ENCODE measurements around the gene CSTF1. TPM values are rescaled to one million over a fixed set of nuclear protein-coding genes. Genes with fewer than 3 reads are reported as not detected.

Gene CSTF1
- total RNA-seq, 2 donors from 2014 or later, result 47.9 to 50.1 TPM

DNA sequence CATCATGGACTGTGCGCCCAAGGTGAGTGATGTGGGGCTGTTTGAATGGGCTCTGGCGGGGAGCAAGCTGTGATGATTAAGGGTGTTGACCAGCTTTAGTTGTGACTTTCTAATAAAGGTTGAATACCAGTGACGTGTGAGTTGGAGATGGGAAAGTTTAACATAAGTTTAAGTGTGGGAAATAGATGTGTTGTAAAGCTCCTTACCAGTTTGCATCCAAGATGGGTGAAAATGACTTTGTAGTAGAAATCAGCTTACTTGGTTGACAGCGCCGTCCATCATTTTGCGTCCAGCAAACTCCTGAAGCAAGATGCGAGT is 20.0 kb downstream of the CSTF1 start:
- DNase-seq, result no peak
- Mint-ChIP-seq H3K9me3 (no peaks in the 10 kb centered on the region), H3K4me3 (no peak overlapping the region), H3K4me1 (no peaks in the 10 kb centered on the region), H3K27ac (no peak overlapping the region), H3K36me3 (ENCODE audit: low read depth) (peaks cover 19% of the 10 kb centered on the region), H3K27me3 (ENCODE audit: insufficient read depth) (no peaks in the 10 kb centered on the region)
- Histone ChIP-seq H3K4me1 (ENCODE audit: control insufficient read depth, insufficient read depth, low read length) (no peaks in the 10 kb centered on the region), H3K27me3 (ENCODE audit: control insufficient read depth, insufficient read depth, low read length, poor library complexity, severe bottlenecking) (no peaks in the 10 kb centered on the region), H3K9me3 (ENCODE audit: control insufficient read depth, low read length) (no peaks in the 10 kb centered on the region), H3K9ac (ENCODE audit: extremely low read depth, low read length, poor library complexity, severe bottlenecking) (no peak overlapping the region), H3K36me3 (ENCODE audit: control insufficient read depth, insufficient read depth, low read length) (peaks cover 6% of the 10 kb centered on the region), H3K4me3 (ENCODE audit: low read length) (no peak overlapping the region), H3K27ac (ENCODE audit: low read depth, low read length) (no peak overlapping the region)
- TF ChIP-seq, protein P1, sequence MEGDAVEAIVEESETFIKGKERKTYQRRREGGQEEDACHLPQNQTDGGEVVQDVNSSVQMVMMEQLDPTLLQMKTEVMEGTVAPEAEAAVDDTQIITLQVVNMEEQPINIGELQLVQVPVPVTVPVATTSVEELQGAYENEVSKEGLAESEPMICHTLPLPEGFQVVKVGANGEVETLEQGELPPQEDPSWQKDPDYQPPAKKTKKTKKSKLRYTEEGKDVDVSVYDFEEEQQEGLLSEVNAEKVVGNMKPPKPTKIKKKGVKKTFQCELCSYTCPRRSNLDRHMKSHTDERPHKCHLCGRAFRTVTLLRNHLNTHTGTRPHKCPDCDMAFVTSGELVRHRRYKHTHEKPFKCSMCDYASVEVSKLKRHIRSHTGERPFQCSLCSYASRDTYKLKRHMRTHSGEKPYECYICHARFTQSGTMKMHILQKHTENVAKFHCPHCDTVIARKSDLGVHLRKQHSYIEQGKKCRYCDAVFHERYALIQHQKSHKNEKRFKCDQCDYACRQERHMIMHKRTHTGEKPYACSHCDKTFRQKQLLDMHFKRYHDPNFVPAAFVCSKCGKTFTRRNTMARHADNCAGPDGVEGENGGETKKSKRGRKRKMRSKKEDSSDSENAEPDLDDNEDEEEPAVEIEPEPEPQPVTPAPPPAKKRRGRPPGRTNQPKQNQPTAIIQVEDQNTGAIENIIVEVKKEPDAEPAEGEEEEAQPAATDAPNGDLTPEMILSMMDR (conservative IDR thresholded peaks at IDR 0.05), result no peak
- whole genome bisulfite sequencing, 2 experiments (ENCODE audit: insufficient coverage in 1 of 2, insufficient read length in 1 of 2), result 95 to 97% methylated on average over 7 of the region's 7 CpGs

DNA sequence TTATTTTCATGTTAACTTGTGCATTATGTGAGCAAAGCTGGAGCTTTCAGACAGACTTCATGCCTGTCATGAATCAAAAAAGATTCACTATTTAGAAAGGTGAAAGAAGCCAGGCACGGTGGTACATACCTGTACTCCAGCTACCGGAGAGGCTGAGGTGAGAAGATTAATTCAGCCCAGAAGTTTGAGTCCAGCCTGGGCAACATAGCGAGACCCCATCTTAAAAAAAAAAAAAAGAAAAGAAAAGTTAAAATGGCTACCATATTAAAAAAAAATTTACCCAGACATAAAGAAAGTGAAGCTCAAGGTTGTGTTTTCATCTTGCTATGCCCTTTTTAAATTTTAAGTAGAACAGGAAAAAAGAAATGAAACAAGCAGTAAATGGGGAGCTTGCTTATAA is 20.5 kb downstream of the CSTF1 start:
- peaks cover under 1% of the 10 kb centered on the region for H3K36me3 ChIP-seq (ENCODE audit: control insufficient read depth, insufficient read depth, low read length)
- H3K27me3 Mint-ChIP-seq (ENCODE audit: insufficient read depth), result no peaks in the 10 kb centered on the region
- peaks cover 14% of the 10 kb centered on the region for H3K36me3 Mint-ChIP-seq (ENCODE audit: low read depth)
- no peak overlapping the region for H3K4me3 Mint-ChIP-seq
- H3K9ac ChIP-seq (ENCODE audit: extremely low read depth, low read length, poor library complexity, severe bottlenecking), result no peak overlapping the region
- TF ChIP-seq, protein P1 (conservative IDR thresholded peaks at IDR 0.05), result no peak
- no peak overlapping the region for H3K27ac Mint-ChIP-seq
- H3K4me3 ChIP-seq (ENCODE audit: low read length), result no peak overlapping the region
- H3K27ac ChIP-seq (ENCODE audit: low read depth, low read length), result no peak overlapping the region
- DNase-seq, result no peak
- H3K4me1 ChIP-seq (ENCODE audit: control insufficient read depth, insufficient read depth, low read length), result no peaks in the 10 kb centered on the region
- H3K27me3 ChIP-seq (ENCODE audit: control insufficient read depth, insufficient read depth, low read length, poor library complexity, severe bottlenecking), result no peaks in the 10 kb centered on the region
- no peaks in the 10 kb centered on the region for H3K9me3 ChIP-seq (ENCODE audit: control insufficient read depth, low read length)
- H3K4me1 Mint-ChIP-seq, result no peaks in the 10 kb centered on the region
- no peaks in the 10 kb centered on the region for H3K9me3 Mint-ChIP-seq
- WGBS, 2 experiments (ENCODE audit: insufficient coverage in 1 of 2, insufficient read length in 1 of 2), result 97 to 100% methylated on average over 2 to 3 of the region's 3 CpGs

DNA sequence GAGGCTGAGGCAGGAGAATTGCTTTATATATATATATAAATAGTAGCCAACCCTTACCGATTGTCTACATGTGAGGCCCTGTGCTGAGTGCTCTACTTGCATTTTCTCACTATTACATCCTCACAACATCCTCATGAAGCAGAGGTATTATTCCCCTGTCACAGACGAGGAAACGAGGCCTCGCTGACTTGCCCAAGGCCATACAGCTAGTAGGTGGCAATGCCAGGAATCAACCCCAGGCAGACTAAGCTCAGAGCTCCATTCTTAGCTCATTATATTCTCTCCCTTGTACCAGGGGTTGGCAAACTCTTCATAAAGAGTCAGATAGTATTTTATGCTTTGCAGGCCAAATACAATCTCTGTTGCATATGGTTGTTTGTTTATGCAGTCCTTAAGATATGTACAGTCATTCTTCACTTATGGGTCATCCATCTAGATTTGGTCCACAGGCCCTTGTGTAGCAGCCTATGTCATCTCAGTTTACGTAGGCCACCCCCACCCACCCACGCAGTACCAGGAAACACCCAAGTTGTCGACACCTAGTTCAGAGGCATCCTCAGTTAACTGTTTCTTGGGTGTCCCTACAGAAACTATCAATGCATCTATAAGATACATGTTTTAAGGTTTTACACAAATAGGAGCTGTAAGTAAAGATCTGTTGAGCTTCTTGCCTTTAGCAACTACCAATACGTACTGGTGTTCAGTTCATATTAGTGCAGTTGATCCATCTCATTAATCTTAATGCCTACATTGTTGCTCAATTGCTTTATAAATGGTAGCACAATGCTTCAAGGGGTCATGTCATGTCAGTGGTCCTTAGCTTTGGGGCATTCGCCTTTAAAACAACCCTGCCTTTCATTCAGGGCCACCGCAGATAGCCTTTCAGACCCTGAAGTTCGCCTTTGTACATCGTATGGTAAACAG is 22.7 kb downstream of the CSTF1 start:
- Histone ChIP-seq H3K9me3 (ENCODE audit: control insufficient read depth, low read length) (no peaks in the 10 kb centered on the region), H3K4me3 (ENCODE audit: low read length) (no peak overlapping the region), H3K9ac (ENCODE audit: extremely low read depth, low read length, poor library complexity, severe bottlenecking) (no peak overlapping the region), H3K27ac (ENCODE audit: low read depth, low read length) (no peak overlapping the region), H3K4me1 (ENCODE audit: control insufficient read depth, insufficient read depth, low read length) (no peaks in the 10 kb centered on the region), H3K36me3 (ENCODE audit: control insufficient read depth, insufficient read depth, low read length) (no peaks in the 10 kb centered on the region), H3K27me3 (ENCODE audit: control insufficient read depth, insufficient read depth, low read length, poor library complexity, severe bottlenecking) (no peaks in the 10 kb centered on the region)
- TF ChIP-seq, protein P1 (conservative IDR thresholded peaks at IDR 0.05), result no peak
- Mint-ChIP-seq H3K9me3 (no peaks in the 10 kb centered on the region), H3K27me3 (ENCODE audit: insufficient read depth) (no peaks in the 10 kb centered on the region), H3K36me3 (ENCODE audit: low read depth) (peaks cover 5% of the 10 kb centered on the region), H3K4me1 (no peaks in the 10 kb centered on the region), H3K27ac (no peak overlapping the region), H3K4me3 (no peak overlapping the region)
- DNase-seq, result no peak
- WGBS, 2 experiments (ENCODE audit: insufficient coverage in 1 of 2, insufficient read length in 1 of 2), result 92 to 95% methylated on average over 8 to 12 of the region's 12 CpGs

Data from endodermal cell (in vitro differentiated cells).